GM18502 (cell line): ENCODE data around the gene PPP6R3.
"Not testable (repeated sequence)": the region's sequence is repeated elsewhere in the genome, so short reads cannot be mapped to it uniquely, and the experiment has no call there.

Experiments used
- ATAC-seq: cut with Tn5 transposase; IDR thresholded peaks from one replicate; pipeline ENCODE4 v1.9.1; 2021; ENCODE audit warnings: mild to moderate bottlenecking; ENCODE audit not compliant: unreplicated experiment, poor library complexity

Gene PPP6R3

GRCh38 chr11:68584097-68584496 lies 123.5 kb downstream of the PPP6R3 start:
- no peak for ATAC-seq

GRCh38 chr11:68584991-68585524 lies 124.5 kb downstream of the PPP6R3 start:
- ATAC-seq = no peak

DNA sequence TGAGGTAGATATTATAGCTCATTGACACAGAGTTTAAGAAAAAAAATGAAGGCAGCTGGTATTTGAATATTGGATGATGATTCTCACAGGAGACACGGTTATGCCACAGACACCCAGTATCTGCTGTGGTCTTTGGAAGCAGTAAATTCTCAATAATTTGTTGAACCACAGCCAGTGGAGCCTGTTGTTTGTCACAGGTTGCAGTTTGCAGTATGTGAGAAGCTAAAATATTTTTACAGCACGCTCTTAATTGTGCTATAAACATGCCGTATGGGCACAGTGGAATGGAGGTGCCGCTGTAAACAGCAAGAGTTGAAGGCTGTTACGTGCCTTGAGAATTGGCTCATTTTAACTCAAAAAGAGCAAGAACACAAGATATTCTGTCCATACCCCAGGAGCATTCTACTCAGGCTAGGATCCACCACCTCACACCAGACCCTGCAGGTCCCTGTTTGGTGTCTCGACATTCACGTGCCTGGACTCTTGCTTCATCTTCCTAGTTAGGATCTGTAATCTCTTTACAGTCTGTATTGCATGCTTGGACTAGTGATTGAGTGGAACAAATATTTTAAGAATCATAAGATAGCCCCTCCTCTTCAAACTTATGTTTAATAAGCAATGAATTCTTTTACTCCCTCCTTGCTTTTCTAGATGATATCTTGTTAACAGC lies 129.1 kb downstream of the PPP6R3 start:
- ATAC-seq = no peak

GRCh38 chr11:68591719-68592118 lies 131.2 kb downstream of the PPP6R3 start:
- no peak for ATAC-seq

DNA sequence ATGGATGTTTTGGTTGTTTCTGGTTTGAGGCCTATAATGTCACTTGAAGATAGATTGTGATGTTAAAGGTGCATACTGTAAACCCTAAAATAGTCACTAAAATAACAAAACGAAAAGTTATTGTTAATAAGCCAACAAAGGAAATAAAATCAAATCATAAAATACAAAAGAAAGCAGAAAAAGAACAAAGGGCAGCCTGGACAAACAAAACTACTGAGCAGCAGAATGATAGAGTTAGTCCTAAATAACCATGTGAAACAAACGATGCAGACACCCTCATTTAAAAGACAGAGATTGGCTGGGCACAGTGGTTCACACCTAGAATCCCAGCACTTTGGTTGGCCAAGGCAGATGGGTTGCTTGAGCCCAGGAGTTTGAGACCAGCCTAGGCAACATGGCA lies 132.9 kb downstream of the PPP6R3 start:
- no peak for ATAC-seq

GRCh38 chr11:68594123-68594522 lies 133.6 kb downstream of the PPP6R3 start:
- no peak for ATAC-seq

- ATAC-seq = no peak
These were observed 135.7 kb downstream of the PPP6R3 start for GRCh38 chr11:68596231-68596630.

DNA sequence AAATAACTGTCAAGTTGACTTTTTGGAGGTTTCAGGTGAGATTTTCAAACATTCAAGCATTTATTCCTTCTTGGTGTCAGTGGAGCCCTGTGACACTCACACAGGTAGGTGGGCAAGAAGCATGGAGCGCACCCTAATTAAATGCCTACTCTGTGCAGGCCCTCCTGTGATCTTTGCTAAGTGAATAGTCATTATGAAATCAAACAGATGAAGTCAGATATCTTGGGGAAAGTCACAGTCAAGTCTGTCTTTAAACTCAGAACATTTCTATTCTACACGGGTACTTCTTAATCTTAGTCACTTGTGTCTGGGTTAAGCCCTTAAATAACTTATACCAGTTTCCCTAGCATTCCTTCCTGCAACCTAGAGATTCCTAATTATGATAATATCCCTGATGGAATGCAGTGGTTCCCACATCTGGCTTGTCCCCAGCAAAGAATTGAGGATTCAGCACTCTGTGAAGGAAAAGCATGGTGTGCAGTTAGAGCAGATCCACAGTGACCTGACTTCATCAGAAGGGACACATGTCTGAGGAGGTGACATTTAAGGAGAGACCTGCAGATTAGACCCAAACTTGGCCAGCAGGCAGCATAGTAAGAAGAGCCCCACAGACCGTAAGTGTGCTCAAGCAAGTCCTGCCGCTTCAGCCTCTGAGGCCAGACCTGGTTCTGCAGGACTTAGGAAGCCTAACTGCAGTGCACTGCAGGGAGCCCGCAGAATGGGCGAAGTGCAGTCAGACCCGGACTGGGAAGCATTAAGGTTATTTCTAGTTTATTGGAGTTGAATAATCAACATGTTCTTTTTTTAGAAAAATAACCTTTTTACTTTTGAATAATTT lies 138.5 kb downstream of the PPP6R3 start:
- no peak for ATAC-seq

GRCh38 chr11:68601147-68601546 lies 140.6 kb downstream of the PPP6R3 start:
- no peak for ATAC-seq

DNA sequence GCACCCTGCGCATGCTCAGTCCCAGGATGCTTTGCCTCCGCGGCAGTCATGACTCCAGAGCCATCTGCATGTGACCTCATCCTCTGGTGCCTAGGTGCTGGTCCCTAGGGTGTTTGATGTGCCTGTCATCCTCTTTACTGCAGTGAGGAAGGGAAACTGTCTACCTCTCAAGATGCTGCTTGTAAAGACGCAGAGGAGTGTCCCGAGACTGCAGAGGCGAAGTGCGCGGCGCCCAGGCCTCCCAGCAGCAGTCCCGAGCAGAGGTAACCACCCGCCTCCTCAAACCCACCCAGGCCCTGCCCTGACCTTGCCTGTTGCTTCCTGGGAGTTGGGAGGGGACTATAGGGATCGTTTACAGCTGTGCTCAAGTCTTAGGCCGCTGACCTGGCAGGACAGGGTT lies 149.2 kb downstream of the PPP6R3 start:
- no peak for ATAC-seq

- no peak for ATAC-seq
These were observed 150.0 kb downstream of the PPP6R3 start for GRCh38 chr11:68610452-68611116.

- no peak for ATAC-seq
These were observed 155.1 kb downstream of the PPP6R3 start for GRCh38 chr11:68615657-68616056.

GRCh38 chr11:68617925-68618809 lies 157.6 kb downstream of the PPP6R3 start:
- no peak for ATAC-seq

DNA sequence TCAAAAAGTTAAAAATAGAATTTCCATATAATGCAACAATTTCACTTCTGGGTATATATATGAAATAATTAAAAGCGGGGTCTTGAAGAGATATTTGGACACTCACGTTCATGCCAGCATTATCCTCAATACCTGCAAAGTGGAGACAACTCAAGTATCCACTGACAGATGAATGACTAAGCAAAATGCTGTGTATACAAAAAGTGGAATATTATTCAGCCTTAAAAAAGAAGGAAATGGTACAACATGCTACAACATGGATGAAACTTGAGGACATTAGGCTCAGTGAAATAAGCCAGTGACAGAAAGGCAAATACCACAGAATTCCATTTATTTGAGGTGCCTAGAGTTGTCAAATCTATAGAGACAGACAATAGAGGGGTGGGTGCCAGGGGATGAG lies 161.3 kb downstream of the PPP6R3 start:
- ATAC-seq = no peak

GRCh38 chr11:68623706-68624105 lies 163.2 kb downstream of the PPP6R3 start:
- ATAC-seq = not testable (repeated sequence)

DNA sequence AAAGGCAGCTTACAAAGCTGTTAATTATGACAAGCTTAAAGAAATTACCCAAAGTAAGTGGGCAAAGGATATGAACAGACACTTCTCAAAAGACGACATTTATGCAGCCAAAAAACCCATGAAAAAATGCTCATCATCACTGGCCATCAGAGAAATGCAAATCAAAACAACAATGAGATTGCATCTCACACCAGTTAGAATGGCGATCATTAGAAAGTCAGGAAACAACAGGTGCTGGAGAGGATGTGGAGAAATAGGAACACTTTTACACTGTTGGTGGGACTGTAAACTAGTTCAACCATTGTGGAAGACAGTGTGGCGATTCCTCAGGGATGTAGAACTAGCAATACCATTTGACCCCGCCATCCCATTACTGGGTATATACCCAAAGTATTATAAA lies 164.5 kb downstream of the PPP6R3 start:
- not testable (repeated sequence) for ATAC-seq

DNA sequence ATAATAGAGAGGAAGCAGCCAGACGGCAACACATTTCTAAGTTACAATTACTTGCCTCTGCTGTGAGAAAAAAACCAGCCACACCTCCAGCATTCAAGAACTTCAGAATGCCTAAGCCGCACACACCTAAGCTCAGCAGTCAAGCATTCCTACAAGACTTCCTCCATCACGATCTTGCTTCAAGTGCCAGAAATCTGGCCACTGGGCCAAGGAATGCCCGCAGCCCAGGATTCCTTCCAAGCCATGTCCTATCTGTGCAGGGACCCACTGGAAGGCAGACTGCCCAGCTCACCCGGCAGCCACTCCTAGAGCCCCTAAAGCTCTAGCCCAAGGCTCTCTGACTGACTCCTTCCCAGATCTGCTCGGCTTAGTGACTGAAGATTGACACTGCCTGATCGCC lies 165.7 kb downstream of the PPP6R3 start:
- not testable (repeated sequence) for ATAC-seq

DNA sequence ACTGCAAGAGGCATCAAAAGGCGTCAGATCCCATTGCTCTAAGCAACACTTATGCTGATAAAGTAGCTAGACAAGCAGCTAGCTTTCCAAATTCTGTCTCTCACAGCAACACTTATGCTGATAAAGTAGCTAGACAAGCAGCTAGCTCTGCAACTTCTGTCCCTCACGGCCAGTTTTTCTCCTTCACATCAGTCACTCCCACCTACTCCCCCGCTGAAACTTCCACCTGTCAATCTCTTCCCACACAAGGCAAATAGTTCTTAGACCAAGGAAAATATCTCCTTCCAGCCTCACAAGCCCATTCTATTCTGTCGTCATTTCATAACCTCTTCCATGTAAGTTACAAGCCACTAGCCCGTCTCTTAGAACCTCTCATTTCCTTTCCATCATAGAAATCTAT lies 168.3 kb downstream of the PPP6R3 start:
- not testable (repeated sequence) for ATAC-seq

DNA sequence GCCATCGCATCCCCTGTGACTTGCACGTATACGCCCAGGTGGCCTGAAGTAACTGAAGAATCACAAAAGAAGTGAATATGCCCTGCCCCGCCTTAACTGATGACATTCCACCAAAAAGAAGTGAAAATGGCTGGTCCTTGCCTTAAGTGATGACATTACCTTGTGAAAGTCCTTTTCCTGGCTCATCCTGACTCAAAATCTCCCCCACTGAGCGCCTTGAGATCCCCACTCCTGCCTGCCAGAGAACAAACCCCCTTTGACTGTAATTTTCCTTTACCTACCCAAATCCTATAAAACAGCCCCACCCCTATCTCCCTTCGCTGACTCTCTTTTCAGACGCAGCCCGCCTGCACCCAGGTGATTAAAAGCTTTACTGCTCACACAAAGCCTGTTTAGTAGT lies 171.8 kb downstream of the PPP6R3 start:
- not testable (repeated sequence) for ATAC-seq

GRCh38 chr11:68632802-68633201 lies 172.2 kb downstream of the PPP6R3 start:
- no peak for ATAC-seq
